Measurements from ENCODE around the gene RIN3. TPM values are rescaled to one million over a fixed set of nuclear protein-coding genes. Genes with fewer than 3 reads are reported as not detected.

RIN3 gene
- total RNA-seq, 1 experiment from 2014 or later = 10.9 TPM

DNA sequence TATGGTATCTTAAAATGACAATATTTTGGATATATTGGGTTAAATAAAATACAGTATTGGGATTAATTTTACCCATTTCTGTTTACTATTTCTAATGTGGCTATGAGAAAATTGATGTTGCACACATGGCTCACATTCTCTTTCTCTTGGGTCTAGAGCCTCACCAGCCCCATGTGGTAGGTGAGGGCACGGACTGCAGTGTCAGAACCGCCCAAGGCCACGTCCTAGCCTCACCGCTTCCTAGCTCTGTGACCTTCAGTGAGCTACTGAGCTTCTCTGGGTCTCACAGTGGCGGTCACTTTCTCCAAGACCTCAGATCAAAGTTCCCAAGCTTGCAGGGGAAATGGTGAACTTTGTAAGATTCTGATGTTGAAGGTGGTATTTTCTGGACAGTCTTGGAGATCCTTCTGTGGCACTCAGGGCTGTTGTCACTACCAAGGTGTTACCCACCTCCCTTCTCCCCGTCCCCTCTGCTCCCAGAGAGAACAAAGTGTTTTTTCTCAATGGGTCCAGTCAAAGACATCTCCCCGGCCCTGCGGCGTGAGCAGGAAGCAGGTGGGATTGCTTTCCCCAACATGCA is 87.6 kb downstream of the RIN3 start:
- POLR2A ChIA-PET = no interaction called here
- intact Hi-C loops (cut with micrococcal nuclease; ENCODE audit: unreplicated experiment) (no loop called here), in situ Hi-C loops (cut with HindIII; ENCODE audit: low pct_unique_long_range_greater_than_20kb, low sequenced_read_pairs) (no loop called here)
- TF ChIP-seq SIN3A (IDR thresholded peaks at IDR 0.05; ENCODE audit: borderline replicate concordance, insufficient read depth, low read depth, low read length) (no peak), REST (IDR thresholded peaks at IDR 0.05; ENCODE audit: insufficient read depth in 1 of 2, low read depth in 2 of 2, low read length in 1 of 2) (no peak), CTCF (IDR thresholded peaks at IDR 0.05) (no peak), POLR2AphosphoS5 (IDR thresholded peaks at IDR 0.05; ENCODE audit: low read depth, low read length) (no peak), TCF7L2 (IDR thresholded peaks at IDR 0.05; ENCODE audit: low read depth, low read length) (no peak)
- DNase-seq (ENCODE audit: low read depth, low spot score) = no peak
- CTCF ChIA-PET = no interaction called here
- H3K36me3 ChIP-seq (ENCODE audit: control insufficient read depth, insufficient read depth, low read length) = no peaks in the 10 kb centered on the region
- no peak for ATAC-seq
- H3K4me1 ChIP-seq (ENCODE audit: control insufficient read depth, insufficient read depth, low read length) = no peaks in the 10 kb centered on the region
- no peaks in the 10 kb centered on the region for H3K27me3 ChIP-seq (ENCODE audit: control insufficient read depth, insufficient read depth, low read length)
- no peak overlapping the region for H3K4me3 ChIP-seq (ENCODE audit: low read depth in 2 of 2, low read length in 2 of 2)
- no TSS peak for BruUV-seq (replicated peaks)
- no peak overlapping the region for H3K27ac ChIP-seq (ENCODE audit: low read length)
- H3K9me3 ChIP-seq (ENCODE audit: control insufficient read depth, insufficient read depth, low read depth, low read length) = no peaks in the 10 kb centered on the region

- Histone ChIP-seq H3K9me3 (ENCODE audit: control insufficient read depth, insufficient read depth, low read depth, low read length) (no peaks in the 10 kb centered on the region), H3K36me3 (ENCODE audit: control insufficient read depth, insufficient read depth, low read length) (no peaks in the 10 kb centered on the region), H3K27me3 (ENCODE audit: control insufficient read depth, insufficient read depth, low read length) (no peaks in the 10 kb centered on the region), H3K27ac (ENCODE audit: low read length) (no peak overlapping the region), H3K4me1 (ENCODE audit: control insufficient read depth, insufficient read depth, low read length) (no peaks in the 10 kb centered on the region), H3K4me3 (ENCODE audit: low read depth in 2 of 2, low read length in 2 of 2) (no peak overlapping the region)
- in situ Hi-C loops (cut with HindIII; ENCODE audit: low pct_unique_long_range_greater_than_20kb, low sequenced_read_pairs) = no loop called here
- no peak for ATAC-seq
- BruUV-seq (replicated peaks) = no TSS peak
- ChIA-PET POLR2A (no interaction called here), CTCF (no interaction called here)
- no peak for DNase-seq (ENCODE audit: low read depth, low spot score)
- TF ChIP-seq SIN3A (IDR thresholded peaks at IDR 0.05; ENCODE audit: borderline replicate concordance, insufficient read depth, low read depth, low read length) = no peak
- TF ChIP-seq CTCF (IDR thresholded peaks at IDR 0.05) = no peak
- no peak for TF ChIP-seq TCF7L2 (IDR thresholded peaks at IDR 0.05; ENCODE audit: low read depth, low read length)
- TF ChIP-seq REST (IDR thresholded peaks at IDR 0.05; ENCODE audit: insufficient read depth in 1 of 2, low read depth in 2 of 2, low read length in 1 of 2) = no peak
- TF ChIP-seq POLR2AphosphoS5 (IDR thresholded peaks at IDR 0.05; ENCODE audit: low read depth, low read length) = no peak
- intact Hi-C loops (cut with micrococcal nuclease; ENCODE audit: unreplicated experiment) = no loop called here
Observed at GRCh38 chr14:92601757-92602417, 88.3 kb downstream of the RIN3 start.

Measured in Panc1 (cell line).